Neural cell (in vitro differentiated cells): Measurements from ENCODE around the gene ATP2B2. TPM values are rescaled to one million over a fixed set of nuclear protein-coding genes. Genes with fewer than 3 reads are reported as not detected.

ENCODE experiments used
- H2AFZ ChIP-seq: fragments of 200-600, 300-800 bp; sonication (generic), shearing (Covaris generic); 2 replicates; pipeline ENCODE4 v1.6.0; 2014; ENCODE audit warnings: low read depth, mild to moderate bottlenecking, antibody characterized with exemption, low read length, moderate library complexity
- H3F3A ChIP-seq: fragments of 200-600 bp; shearing (Covaris generic); 2 replicates; pipeline ENCODE4 v1.6.1; 2016; ENCODE audit warnings: mild to moderate bottlenecking, moderate library complexity, mixed read lengths, antibody characterized with exemption, low read length; ENCODE audit not compliant: insufficient read depth, poor library complexity, severe bottlenecking
- H3K27ac ChIP-seq: fragments of 200-600, 300-800 bp; sonication (generic), shearing (Covaris generic); 2 replicates; pipeline ENCODE4 v1.5.1; 2014; ENCODE audit warnings: mild to moderate bottlenecking, low read length, moderate library complexity
- H3K27me3 ChIP-seq: fragments of 300-800, 200-600 bp; sonication (generic), shearing (Covaris generic); 2 replicates; pipeline ENCODE4 v1.6.0; 2014; ENCODE audit warnings: mild to moderate bottlenecking, low read depth, low read length, moderate library complexity; ENCODE audit not compliant: insufficient read depth
- H3K36me3 ChIP-seq: fragments of 300-800, 200-600 bp; sonication (generic), shearing (Covaris generic); 2 replicates; pipeline ENCODE4 v1.5.1; 2014; ENCODE audit warnings: mild to moderate bottlenecking, antibody characterized with exemption, low read length, moderate library complexity; ENCODE audit not compliant: insufficient read depth
- H3K4me2 ChIP-seq: fragments of 300-800, 200-600 bp; sonication (generic), shearing (Covaris generic); 2 replicates; pipeline ENCODE4 v1.6.0; 2014; ENCODE audit warnings: mild to moderate bottlenecking, low read length
- H3K4me3 ChIP-seq: fragments of 300-800, 200-600 bp; sonication (generic), shearing (Covaris generic); 2 replicates; pipeline ENCODE4 v1.5.1; 2014; ENCODE audit warnings: mild to moderate bottlenecking, low read length, moderate library complexity
- H3K79me2 ChIP-seq: fragments of 200-600 bp; shearing (Covaris generic); replicated peaks from 2 replicates; pipeline ENCODE4 v1.6.0; 2014; ENCODE audit warnings: mild to moderate bottlenecking, low read length, moderate library complexity; ENCODE audit not compliant: insufficient read depth
- H3K9ac ChIP-seq: fragments of 300-800, 200-600 bp; sonication (generic), shearing (Covaris generic); 2 replicates; pipeline ENCODE4 v1.6.1; 2016; ENCODE audit warnings: mild to moderate bottlenecking, low read length, mixed read lengths
- H3K9me2 ChIP-seq: fragments of 200-600 bp; shearing (Covaris generic); 2 replicates; pipeline ENCODE4 v1.6.1; 2016; ENCODE audit warnings: mild to moderate bottlenecking, low read length, mixed read lengths; ENCODE audit not compliant: insufficient read depth
- H3K9me3 ChIP-seq: fragments of 200-600, 300-800 bp; sonication (generic), shearing (Covaris generic); 2 replicates; pipeline ENCODE4 v1.6.1; 2016; ENCODE audit warnings: mild to moderate bottlenecking, mixed run types, low read length, moderate library complexity, mixed read lengths
- H4K20me1 ChIP-seq: fragments of 200-600 bp; shearing (Covaris generic); 2 replicates; pipeline ENCODE4 v1.6.1; 2016; ENCODE audit warnings: mild to moderate bottlenecking, mixed run types; ENCODE audit not compliant: insufficient read depth
- CTCF ChIP-seq: fragments of 450-650 bp; IDR thresholded peaks from 2 replicates; pipeline ENCODE4 v1.5.1; 2014; ENCODE audit warnings: antibody characterized with exemption, mild to moderate bottlenecking, moderate library complexity; ENCODE audit not compliant: poor library complexity, severe bottlenecking
- EP300 ChIP-seq: fragments of 450-650 bp; conservative IDR thresholded peaks from 2 replicates; pipeline ENCODE4 v1.6.1; 2014; ENCODE audit warnings: antibody characterized with exemption, mild to moderate bottlenecking, moderate library complexity; ENCODE audit not compliant: poor library complexity, severe bottlenecking
- EZH2 ChIP-seq: fragments of 200-600, 300-800 bp; shearing (Covaris generic), sonication (generic); IDR thresholded peaks from 2 replicates; pipeline ENCODE4 v1.6.1; 2014; ENCODE audit warnings: antibody characterized with exemption, low read length, borderline replicate concordance, mild to moderate bottlenecking; ENCODE audit not compliant: insufficient read depth, poor library complexity, severe bottlenecking
- MXI1 ChIP-seq: fragments of 450-650 bp; conservative IDR thresholded peaks from 2 replicates; pipeline ENCODE4 v1.6.1; 2014; ENCODE audit warnings: antibody characterized with exemption, mild to moderate bottlenecking; ENCODE audit not compliant: poor library complexity, severe bottlenecking
- POLR2AphosphoS5 ChIP-seq: IDR thresholded peaks from 2 replicates; pipeline ENCODE4 v1.6.1; 2012
- RAD21 ChIP-seq: fragments of 450-650 bp; conservative IDR thresholded peaks from 2 replicates; pipeline ENCODE4 v1.6.1; 2014; ENCODE audit warnings: antibody characterized with exemption, mild to moderate bottlenecking, moderate library complexity
- REST ChIP-seq: IDR thresholded peaks from 2 replicates; pipeline ENCODE4 v1.6.1; 2012; ENCODE audit warnings: borderline replicate concordance
- SMC3 ChIP-seq: fragments of 450-650 bp; conservative IDR thresholded peaks from 2 replicates; pipeline ENCODE4 v1.6.1; 2014; ENCODE audit warnings: antibody characterized with exemption, mild to moderate bottlenecking, moderate library complexity; ENCODE audit not compliant: poor library complexity
- TAF1 ChIP-seq: IDR thresholded peaks from 2 replicates; pipeline ENCODE4 v1.6.1; 2012; ENCODE audit warnings: low read depth
- polyA plus RNA-seq: library from polyadenylated mRNA; depleted of rRNA; stranded (reverse); fragments of >200 nt; gene quantifications from 2 replicates; pipeline ENCODE4 v1.2.3, GENCODE V29; 2014

Gene ATP2B2
- polyA plus RNA-seq, 1 donor from 2014 or later = 8.3 TPM

GRCh38 chr3:10387881-10388609 is 117.3 kb downstream of the ATP2B2 start:
- TF ChIP-seq EP300 (no peak), SMC3 (no peak), TAF1 (no peak), POLR2AphosphoS5 (no peak), REST (no peak), EZH2 (no peak), RAD21 (no peak), CTCF (no peak), MXI1 (no peak)
- Histone ChIP-seq H3K9ac (no peak overlapping the region), H3K4me3 (no peak overlapping the region), H3K4me2 (no peak overlapping the region), H2AFZ (no peak overlapping the region), H3F3A (no peaks in the 10 kb centered on the region), H3K27ac (no peak overlapping the region), H3K9me3 (peaks cover 20% of the 10 kb centered on the region), H3K36me3 (no peaks in the 10 kb centered on the region), H3K79me2 (no peaks in the 10 kb centered on the region), H3K27me3 (no peaks in the 10 kb centered on the region), H3K9me2 (no peaks in the 10 kb centered on the region), H4K20me1 (no peaks in the 10 kb centered on the region)

- Histone ChIP-seq H3K79me2 (no peaks in the 10 kb centered on the region), H3K9ac (no peak overlapping the region), H3K9me3 (peaks cover 20% of the 10 kb centered on the region), H4K20me1 (no peaks in the 10 kb centered on the region), H3F3A (no peaks in the 10 kb centered on the region), H3K27ac (no peak overlapping the region), H3K36me3 (no peaks in the 10 kb centered on the region), H2AFZ (no peak overlapping the region), H3K9me2 (no peaks in the 10 kb centered on the region), H3K4me3 (no peak overlapping the region), H3K27me3 (no peaks in the 10 kb centered on the region), H3K4me2 (no peak overlapping the region)
- TF ChIP-seq EP300 = no peak
- TF ChIP-seq POLR2AphosphoS5 = no peak
- no peak for TF ChIP-seq SMC3
- TF ChIP-seq EZH2 = no peak
- no peak for TF ChIP-seq RAD21
- no peak for TF ChIP-seq CTCF
- TF ChIP-seq MXI1 = no peak
- TF ChIP-seq REST = no peak
- TF ChIP-seq TAF1 = no peak
Observed at GRCh38 chr3:10386121-10386520, 119.3 kb downstream of the ATP2B2 start.
